Stimulated activated naive B cell treated with anti-CD40 and anti-IgM and Interleukin-4, amounts not matched to agents 10 μg/mL and 1 μg/mL and 100 μg/mL, for 72 hours (primary cell): ENCODE measurements around the gene PTPRF.

ENCODE experiments used
- ATAC-seq, 2 donors: fragments of 150-1000 bp; cut with Tn5 transposase; replicated peaks; 2 replicates each; pipeline ENCODE4 v1.10.0; 2021; ENCODE audit warnings: moderate library complexity in 1 of 2
- DNase-seq: peaks from one replicate; pipeline ENCODE4 v3.0.0; 2021
- H3K27ac Mint-ChIP-seq: one replicate; pipeline ENCODE4 v1.8.0; 2022; ENCODE audit warnings: mild to moderate bottlenecking, mixed read lengths
- H3K27me3 Mint-ChIP-seq, 2 donors: one replicate each; pipeline ENCODE4 v1.8.0; 2022; ENCODE audit warnings: mixed read lengths in 2 of 2
- H3K36me3 Mint-ChIP-seq, 2 donors: one replicate each; pipeline ENCODE4 v1.8.0; 2022; ENCODE audit warnings: mixed read lengths in 2 of 2, mild to moderate bottlenecking in 1 of 2
- H3K4me1 Mint-ChIP-seq, 2 donors: one replicate each; pipeline ENCODE4 v1.8.0; 2022; ENCODE audit warnings: mixed read lengths in 2 of 2, mild to moderate bottlenecking in 1 of 2
- H3K4me3 Mint-ChIP-seq, 2 donors: one replicate each; pipeline ENCODE4 v1.8.0; 2022; ENCODE audit warnings: mild to moderate bottlenecking in 2 of 2, mixed read lengths in 2 of 2, moderate library complexity in 1 of 2
- H3K9me3 Mint-ChIP-seq, 2 donors: one replicate each; pipeline ENCODE4 v1.8.0; 2022; ENCODE audit warnings: mixed read lengths in 2 of 2, mild to moderate bottlenecking in 1 of 2

Gene PTPRF

DNA sequence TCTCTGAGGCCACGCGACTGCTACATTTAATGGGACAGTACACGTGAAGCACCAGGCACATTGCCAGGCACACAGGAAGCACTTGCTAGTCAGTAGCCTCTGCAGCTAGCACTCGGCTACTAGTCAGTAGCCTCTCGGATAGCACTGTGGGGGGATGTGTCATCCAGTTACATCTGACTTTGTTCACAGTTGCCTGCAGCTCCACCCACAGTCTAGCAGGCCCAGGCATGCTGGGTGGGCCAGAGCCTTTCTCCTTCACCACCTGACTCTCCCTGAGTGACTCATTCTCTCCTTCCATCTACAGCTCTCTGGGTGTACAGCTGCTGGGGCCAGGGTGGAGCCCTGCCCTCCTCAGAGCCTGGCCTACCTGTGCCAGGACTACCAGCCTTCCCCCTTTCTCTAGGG is 51.5 kb downstream of the PTPRF start:
- no peaks in the 10 kb centered on the region for H3K9me3 Mint-ChIP-seq
- ATAC-seq (peak; percentile 88 to 94), DNase-seq (no peak)
- peaks cover 4 to 6% of the 10 kb centered on the region in 2 donors for H3K4me1 Mint-ChIP-seq
- no peaks in the 10 kb centered on the region for H3K36me3 Mint-ChIP-seq
- H3K4me3 Mint-ChIP-seq = no peak overlapping the region
- H3K27ac Mint-ChIP-seq = no peak overlapping the region
- H3K27me3 Mint-ChIP-seq = no peaks in the 10 kb centered on the region

DNA sequence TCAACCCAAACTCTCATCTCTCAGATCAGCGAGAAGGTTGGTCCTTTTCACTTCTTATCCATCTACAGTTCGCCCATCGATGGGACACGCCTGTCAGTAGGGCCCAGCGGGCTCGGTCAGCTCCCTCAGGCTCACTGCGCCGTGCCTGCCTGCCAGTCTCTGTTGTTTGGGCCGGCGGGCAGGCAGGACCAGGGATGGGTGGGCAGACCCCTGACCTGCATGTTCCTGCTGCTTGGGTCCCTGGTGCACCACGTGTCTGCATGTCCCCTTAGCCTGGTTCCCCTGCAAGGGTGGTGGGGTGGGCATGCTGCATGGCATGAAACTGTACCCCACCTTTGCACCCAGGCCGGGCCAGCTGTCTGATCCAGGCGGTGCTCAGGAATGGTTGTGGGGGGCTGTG is 52.4 kb downstream of the PTPRF start:
- Mint-ChIP-seq H3K4me3 (no peak overlapping the region), H3K36me3 (no peaks in the 10 kb centered on the region), H3K27me3 (no peaks in the 10 kb centered on the region), H3K27ac (no peak overlapping the region), H3K4me1 (peaks cover 4 to 6% of the 10 kb centered on the region in 2 donors), H3K9me3 (no peaks in the 10 kb centered on the region)
- no peak for DNase-seq
- ATAC-seq = no peak

DNA sequence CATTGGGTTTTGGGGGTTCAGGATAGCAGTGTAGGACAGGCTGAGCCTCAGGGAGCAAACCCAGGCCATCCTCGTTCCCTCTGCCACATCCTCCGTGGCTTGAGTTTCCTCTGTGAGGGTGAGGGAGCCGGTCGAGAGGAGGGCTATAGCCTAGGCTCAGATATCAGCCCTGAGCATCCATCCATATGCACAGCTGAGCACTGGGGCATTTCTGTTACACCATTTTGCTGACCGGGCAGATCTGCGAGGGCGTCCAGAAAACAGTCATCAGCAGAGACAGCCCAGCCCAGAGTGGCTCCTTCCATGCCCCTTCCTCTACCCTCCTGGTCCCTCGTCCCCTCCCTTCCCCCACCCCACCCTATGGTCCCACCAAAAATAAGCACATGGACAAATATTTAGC is 53.5 kb downstream of the PTPRF start:
- ATAC-seq = no peak

DNA sequence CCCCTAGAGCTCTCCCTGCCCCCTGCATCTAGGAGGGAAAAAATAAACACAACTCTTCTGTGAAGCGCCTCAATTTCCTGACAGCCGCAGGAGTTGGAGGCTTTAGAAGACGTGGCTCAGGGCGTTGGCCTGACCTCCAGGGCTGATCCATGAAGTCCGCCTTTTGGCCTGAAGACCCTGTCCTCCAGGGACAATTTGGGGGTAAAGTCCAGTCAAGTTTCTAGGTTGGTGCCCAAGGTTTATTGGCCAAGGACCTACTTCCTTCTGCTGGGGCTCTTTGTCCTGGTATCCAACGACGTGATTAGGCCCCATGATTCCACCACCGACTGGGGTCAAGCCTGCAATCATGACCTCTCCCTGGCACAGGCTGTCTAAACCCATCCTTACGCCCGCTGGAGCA is 54.9 kb downstream of the PTPRF start:
- DNase-seq (no peak), ATAC-seq (no peak)
- H3K9me3 Mint-ChIP-seq = no peaks in the 10 kb centered on the region
- no peak overlapping the region for H3K27ac Mint-ChIP-seq
- H3K4me1 Mint-ChIP-seq = peaks cover 5 to 6% of the 10 kb centered on the region in 2 donors
- no peak overlapping the region for H3K4me3 Mint-ChIP-seq
- no peaks in the 10 kb centered on the region for H3K36me3 Mint-ChIP-seq
- peaks cover 0 to 7% of the 10 kb centered on the region in 2 donors for H3K27me3 Mint-ChIP-seq

More for the DNA sequence above, 53.5 kb downstream of the PTPRF start:
- no peak overlapping the region for H3K27ac Mint-ChIP-seq
- H3K27me3 Mint-ChIP-seq = no peaks in the 10 kb centered on the region
- H3K9me3 Mint-ChIP-seq = no peaks in the 10 kb centered on the region
- no peak for DNase-seq
- H3K36me3 Mint-ChIP-seq = no peaks in the 10 kb centered on the region
- H3K4me1 Mint-ChIP-seq = peaks cover 4 to 6% of the 10 kb centered on the region in 2 donors
- no peak overlapping the region for H3K4me3 Mint-ChIP-seq

DNA sequence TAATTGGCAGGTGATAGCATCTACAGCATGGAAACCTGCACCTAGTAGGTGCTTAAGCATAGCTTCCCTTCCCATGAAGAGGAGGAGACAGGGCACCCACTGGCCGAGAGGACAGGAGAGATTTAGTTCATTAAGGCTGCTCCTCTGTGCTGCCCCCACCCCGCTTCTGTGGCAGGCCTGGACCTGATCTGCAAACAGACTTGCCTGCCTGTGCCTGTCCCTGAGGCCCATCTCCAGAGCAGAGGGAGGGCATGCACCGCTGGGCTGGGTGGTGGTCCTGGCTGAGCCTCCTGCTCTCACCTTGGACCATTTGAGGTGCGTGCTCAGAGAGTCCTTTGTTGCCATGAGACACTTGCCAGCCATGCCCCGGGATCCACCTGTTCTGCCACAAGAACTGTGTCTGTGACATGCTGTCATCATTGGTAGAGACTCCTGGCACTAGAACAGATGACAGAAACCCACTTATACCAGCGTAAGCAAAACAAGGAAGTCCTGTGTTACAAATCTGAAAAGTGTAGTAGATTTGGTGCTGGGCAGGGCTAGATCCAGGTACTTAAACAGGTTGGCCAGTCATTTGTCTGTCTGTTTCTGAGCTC is 55.6 kb downstream of the PTPRF start:
- no peaks in the 10 kb centered on the region for H3K36me3 Mint-ChIP-seq
- H3K4me3 Mint-ChIP-seq = no peak overlapping the region
- ATAC-seq = no peak
- no peak for DNase-seq
- no peaks in the 10 kb centered on the region for H3K9me3 Mint-ChIP-seq
- H3K4me1 Mint-ChIP-seq = peaks cover 5 to 6% of the 10 kb centered on the region in 2 donors
- H3K27me3 Mint-ChIP-seq = peaks cover 0 to 7% of the 10 kb centered on the region in 2 donors
- no peak overlapping the region for H3K27ac Mint-ChIP-seq

DNA sequence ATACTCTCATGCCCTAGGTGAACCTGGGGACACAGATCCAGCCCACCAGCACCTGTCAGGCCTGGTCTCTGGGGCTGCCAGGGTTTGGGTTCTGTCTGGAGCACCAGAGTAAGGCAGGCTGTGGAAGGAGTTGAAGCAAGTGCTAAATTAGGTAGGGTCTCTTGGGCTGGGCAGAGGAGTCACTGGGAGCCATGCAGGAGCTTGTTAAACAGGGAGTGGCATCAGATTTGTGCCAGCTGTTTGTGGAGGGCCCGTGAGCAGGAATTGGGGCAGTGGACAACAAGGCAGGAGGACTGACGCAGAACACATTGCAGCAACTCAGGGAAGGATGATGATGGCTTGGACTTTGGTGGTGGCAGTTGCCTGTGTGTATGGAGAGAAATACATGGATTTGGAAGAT is 56.3 kb downstream of the PTPRF start:
- ATAC-seq (no peak), DNase-seq (no peak)
- Mint-ChIP-seq H3K4me1 (peaks cover 5 to 6% of the 10 kb centered on the region in 2 donors), H3K36me3 (no peaks in the 10 kb centered on the region), H3K27ac (no peak overlapping the region), H3K9me3 (no peaks in the 10 kb centered on the region), H3K27me3 (peaks cover 0 to 7% of the 10 kb centered on the region in 2 donors), H3K4me3 (no peak overlapping the region)

DNA sequence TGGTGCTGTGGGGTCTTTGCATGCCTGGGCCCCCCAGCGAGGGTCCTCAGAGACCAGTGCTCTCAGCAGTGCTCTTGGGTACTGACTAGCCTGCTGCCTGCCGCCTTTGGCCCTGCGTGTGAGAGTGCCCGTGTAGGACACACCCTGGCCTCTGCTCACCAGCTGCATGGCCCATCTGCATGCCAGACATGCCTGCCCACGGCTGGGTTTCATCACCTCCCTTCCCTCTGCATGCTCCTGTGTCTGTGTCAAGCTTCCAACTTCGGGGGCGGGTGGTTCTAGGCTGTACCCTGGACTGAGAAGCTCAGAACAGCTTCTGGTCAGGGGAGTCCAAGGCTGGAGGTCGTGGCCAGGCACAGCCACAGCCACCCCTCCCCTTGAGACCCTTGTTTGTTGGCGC is 56.9 kb downstream of the PTPRF start:
- H3K36me3 Mint-ChIP-seq = no peaks in the 10 kb centered on the region
- DNase-seq (no peak), ATAC-seq (no peak)
- no peaks in the 10 kb centered on the region for H3K9me3 Mint-ChIP-seq
- peaks cover 0 to 3% of the 10 kb centered on the region in 2 donors for H3K4me1 Mint-ChIP-seq
- H3K27ac Mint-ChIP-seq = no peak overlapping the region
- H3K27me3 Mint-ChIP-seq = peaks cover 0 to 7% of the 10 kb centered on the region in 2 donors
- no peak overlapping the region for H3K4me3 Mint-ChIP-seq

DNA sequence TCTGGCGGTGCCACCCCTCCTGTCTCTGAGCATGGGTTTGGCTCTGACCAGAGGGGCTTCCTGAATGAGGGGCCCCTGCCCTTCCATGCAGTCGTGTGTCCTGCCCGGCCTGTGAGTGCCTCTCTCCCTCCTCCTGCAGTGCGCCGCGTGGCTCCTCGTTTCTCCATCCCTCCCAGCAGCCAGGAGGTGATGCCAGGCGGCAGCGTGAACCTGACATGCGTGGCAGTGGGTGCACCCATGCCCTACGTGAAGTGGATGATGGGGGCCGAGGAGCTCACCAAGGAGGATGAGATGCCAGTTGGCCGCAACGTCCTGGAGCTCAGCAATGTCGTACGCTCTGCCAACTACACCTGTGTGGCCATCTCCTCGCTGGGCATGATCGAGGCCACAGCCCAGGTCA is 57.9 kb downstream of the PTPRF start:
- ATAC-seq = no peak
- no peak overlapping the region for H3K4me3 Mint-ChIP-seq
- H3K27ac Mint-ChIP-seq = no peak overlapping the region
- peaks cover 0 to 2% of the 10 kb centered on the region in 2 donors for H3K4me1 Mint-ChIP-seq
- no peaks in the 10 kb centered on the region for H3K9me3 Mint-ChIP-seq
- H3K36me3 Mint-ChIP-seq = no peaks in the 10 kb centered on the region
- H3K27me3 Mint-ChIP-seq = peaks cover 5 to 13% of the 10 kb centered on the region in 2 donors
- no peak for DNase-seq

DNA sequence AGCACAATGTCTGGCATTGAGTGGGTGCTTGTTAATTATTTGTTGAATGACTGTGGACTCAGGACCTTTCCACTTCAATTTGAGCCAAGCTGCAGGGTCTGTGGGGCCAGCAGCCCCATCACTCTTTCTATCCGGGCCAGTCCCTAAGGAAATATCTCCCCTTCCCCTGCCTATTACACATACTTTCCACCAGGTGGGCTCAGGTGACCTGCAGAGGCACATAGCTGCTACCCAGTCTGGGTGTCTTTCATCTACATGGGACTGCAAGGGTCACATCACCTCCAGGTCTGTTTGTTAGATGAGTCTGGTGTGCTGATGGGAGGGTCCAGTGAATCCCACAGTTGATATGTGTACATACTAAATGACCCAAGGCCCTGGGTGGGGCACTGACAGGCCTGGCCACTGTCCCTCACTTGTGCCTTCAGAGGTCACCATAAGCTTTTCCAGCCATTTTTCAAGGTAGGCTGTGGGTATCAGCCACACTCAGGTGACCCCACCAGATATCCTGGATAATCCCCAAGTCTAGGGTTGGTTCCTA is 59.8 kb downstream of the PTPRF start:
- Mint-ChIP-seq H3K4me3 (no peak overlapping the region), H3K27ac (no peak overlapping the region), H3K27me3 (peaks cover 5 to 18% of the 10 kb centered on the region in 2 donors), H3K36me3 (no peaks in the 10 kb centered on the region), H3K9me3 (no peaks in the 10 kb centered on the region), H3K4me1 (peaks cover 0 to 2% of the 10 kb centered on the region in 2 donors)
- ATAC-seq (no peak), DNase-seq (no peak)

DNA sequence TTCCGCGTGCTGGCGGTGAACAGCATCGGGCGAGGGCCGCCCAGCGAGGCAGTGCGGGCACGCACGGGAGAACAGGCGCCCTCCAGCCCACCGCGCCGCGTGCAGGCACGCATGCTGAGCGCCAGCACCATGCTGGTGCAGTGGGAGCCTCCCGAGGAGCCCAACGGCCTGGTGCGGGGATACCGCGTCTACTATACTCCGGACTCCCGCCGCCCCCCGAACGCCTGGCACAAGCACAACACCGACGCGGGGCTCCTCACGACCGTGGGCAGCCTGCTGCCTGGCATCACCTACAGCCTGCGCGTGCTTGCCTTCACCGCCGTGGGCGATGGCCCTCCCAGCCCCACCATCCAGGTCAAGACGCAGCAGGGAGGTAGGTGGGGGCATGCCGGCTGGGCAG is 60.5 kb downstream of the PTPRF start:
- H3K4me1 Mint-ChIP-seq = peaks cover 0 to 2% of the 10 kb centered on the region in 2 donors
- no peak for ATAC-seq
- no peak overlapping the region for H3K4me3 Mint-ChIP-seq
- H3K27me3 Mint-ChIP-seq = peaks cover 5 to 18% of the 10 kb centered on the region in 2 donors
- DNase-seq = no peak
- no peaks in the 10 kb centered on the region for H3K36me3 Mint-ChIP-seq
- H3K9me3 Mint-ChIP-seq = no peaks in the 10 kb centered on the region
- no peak overlapping the region for H3K27ac Mint-ChIP-seq

DNA sequence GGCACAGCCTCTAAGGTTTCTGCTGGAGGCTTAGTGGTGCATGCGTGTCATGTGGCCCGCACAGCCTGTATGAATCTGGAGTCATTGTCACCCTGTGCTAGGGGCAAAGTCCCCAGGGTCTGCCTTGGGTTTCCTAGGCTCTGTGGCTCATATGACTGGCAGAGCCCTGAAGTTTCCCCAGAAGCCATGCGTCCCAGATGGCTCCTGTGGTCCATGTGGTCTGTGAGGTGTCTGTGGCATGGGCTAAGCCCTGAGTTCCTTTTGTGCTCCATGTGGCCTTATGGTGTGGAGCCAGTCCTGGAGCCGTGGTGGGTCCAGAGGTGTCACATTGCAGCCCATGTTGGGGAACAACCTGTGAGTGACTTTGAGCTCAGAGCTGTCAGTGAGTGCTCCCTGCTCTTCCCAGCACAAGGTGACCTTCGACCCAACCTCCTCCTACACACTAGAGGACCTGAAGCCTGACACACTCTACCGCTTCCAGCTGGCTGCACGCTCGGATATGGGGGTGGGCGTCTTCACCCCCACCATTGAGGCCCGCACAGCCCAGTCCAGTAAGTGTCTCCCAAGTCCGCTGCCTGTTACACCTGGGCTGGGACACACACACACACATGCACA is 61.5 kb downstream of the PTPRF start:
- H3K27ac Mint-ChIP-seq = no peak overlapping the region
- peaks cover 0 to 2% of the 10 kb centered on the region in 2 donors for H3K4me1 Mint-ChIP-seq
- no peaks in the 10 kb centered on the region for H3K36me3 Mint-ChIP-seq
- H3K4me3 Mint-ChIP-seq = no peak overlapping the region
- no peaks in the 10 kb centered on the region for H3K9me3 Mint-ChIP-seq
- DNase-seq (no peak), ATAC-seq (no peak)
- peaks cover 5 to 18% of the 10 kb centered on the region in 2 donors for H3K27me3 Mint-ChIP-seq

DNA sequence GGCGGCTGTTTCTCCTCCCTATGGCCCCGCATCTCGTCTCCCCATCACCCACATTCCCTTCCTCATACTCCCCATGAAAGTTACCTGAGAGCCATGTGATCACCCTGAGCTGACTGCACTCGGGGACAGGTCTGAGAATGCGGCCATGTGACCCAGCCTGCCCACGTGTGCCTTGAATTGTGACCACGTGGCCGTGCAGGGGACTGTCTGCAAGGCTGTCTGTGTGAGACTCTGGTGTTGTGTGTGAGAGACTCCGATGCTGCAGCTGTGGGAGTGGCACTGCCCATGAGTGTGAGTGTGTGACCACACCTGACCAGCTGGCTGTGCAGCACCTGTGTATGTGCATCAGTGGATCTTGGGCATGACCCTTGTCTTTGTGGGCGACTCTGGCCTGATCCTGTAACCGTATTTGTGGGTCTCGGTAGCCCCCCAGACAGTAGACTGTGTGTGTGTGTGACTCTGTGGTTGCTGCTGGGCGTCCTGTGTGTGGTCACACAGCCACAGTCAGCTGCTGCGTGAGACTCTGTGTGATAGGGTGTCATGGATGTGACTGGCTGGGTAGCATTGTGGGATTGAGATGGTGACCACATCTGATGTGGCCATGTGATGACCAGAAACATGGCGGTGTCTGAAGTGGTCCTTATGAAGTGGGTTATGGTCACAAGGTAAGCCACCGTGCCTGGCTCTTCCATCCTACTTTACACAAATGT is 62.4 kb downstream of the PTPRF start:
- Mint-ChIP-seq H3K27ac (no peak overlapping the region), H3K4me3 (no peak overlapping the region), H3K36me3 (no peaks in the 10 kb centered on the region), H3K27me3 (peaks cover 5 to 18% of the 10 kb centered on the region in 2 donors), H3K9me3 (no peaks in the 10 kb centered on the region), H3K4me1 (peaks cover 0 to 2% of the 10 kb centered on the region in 2 donors)
- DNase-seq (no peak), ATAC-seq (no peak)

DNA sequence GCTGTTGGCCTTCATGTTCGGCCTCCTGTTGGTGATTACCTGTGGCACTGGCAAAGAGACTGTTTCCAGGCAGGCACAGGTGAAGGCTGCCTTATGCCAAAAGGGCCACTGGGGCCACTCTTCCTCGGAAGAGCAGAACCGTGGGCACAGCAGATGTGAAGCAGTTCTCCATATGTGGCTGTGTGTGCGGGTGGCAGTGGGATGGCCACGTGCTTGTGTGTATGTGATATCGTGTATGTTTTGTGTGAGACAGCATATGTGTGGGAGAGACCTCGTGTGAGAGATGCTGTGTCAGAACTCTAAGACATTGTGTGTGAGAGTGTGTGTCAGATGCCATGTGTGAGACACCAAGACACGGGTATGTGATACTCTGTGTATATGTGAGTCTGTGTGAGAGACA is 65.9 kb downstream of the PTPRF start:
- H3K27ac Mint-ChIP-seq = no peak overlapping the region
- DNase-seq (no peak), ATAC-seq (no peak)
- peaks cover 5 to 11% of the 10 kb centered on the region in 2 donors for H3K27me3 Mint-ChIP-seq
- H3K4me3 Mint-ChIP-seq = no peak overlapping the region
- H3K9me3 Mint-ChIP-seq = no peaks in the 10 kb centered on the region
- H3K4me1 Mint-ChIP-seq = no peaks in the 10 kb centered on the region
- no peaks in the 10 kb centered on the region for H3K36me3 Mint-ChIP-seq

DNA sequence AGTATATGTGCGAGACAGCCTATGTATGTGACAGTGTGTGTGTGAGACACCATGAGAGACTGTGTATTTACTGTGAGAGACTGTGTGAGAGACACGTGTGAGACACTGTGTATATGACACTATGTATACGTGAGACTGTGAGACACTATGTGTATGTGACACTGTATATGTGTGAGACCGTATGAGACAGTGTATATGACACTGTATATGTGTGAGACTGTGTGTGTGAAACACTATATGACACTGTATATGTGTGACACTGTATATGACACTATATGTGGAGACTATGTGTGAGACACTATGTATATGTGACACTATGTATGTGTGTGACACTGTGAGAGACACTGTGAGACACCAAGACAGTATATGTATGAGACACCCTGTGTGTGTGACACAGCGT is 66.3 kb downstream of the PTPRF start:
- H3K4me3 Mint-ChIP-seq = no peak overlapping the region
- no peak for DNase-seq
- no peak overlapping the region for H3K27ac Mint-ChIP-seq
- H3K4me1 Mint-ChIP-seq = no peaks in the 10 kb centered on the region
- no peak for ATAC-seq
- no peaks in the 10 kb centered on the region for H3K9me3 Mint-ChIP-seq
- H3K36me3 Mint-ChIP-seq = no peaks in the 10 kb centered on the region
- H3K27me3 Mint-ChIP-seq = peaks cover 5 to 11% of the 10 kb centered on the region in 2 donors

DNA sequence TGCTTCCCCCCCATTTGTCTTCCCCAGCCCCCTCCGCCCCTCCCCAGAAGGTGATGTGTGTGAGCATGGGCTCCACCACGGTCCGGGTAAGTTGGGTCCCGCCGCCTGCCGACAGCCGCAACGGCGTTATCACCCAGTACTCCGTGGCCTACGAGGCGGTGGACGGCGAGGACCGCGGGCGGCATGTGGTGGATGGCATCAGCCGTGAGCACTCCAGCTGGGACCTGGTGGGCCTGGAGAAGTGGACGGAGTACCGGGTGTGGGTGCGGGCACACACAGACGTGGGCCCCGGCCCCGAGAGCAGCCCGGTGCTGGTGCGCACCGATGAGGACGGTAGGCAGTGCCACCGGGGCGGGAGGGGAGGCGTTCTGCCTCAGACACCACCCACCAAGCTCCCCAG is 67.0 kb downstream of the PTPRF start:
- Mint-ChIP-seq H3K27me3 (peaks cover 4 to 10% of the 10 kb centered on the region in 2 donors), H3K9me3 (no peaks in the 10 kb centered on the region), H3K4me1 (no peaks in the 10 kb centered on the region), H3K36me3 (no peaks in the 10 kb centered on the region), H3K4me3 (no peak overlapping the region), H3K27ac (no peak overlapping the region)
- DNase-seq = no peak
- ATAC-seq = no peak
